Stomach smooth muscle (tissue), 2 donors: Measurements from ENCODE around the gene NAALADL2.

ENCODE experiments used
- H3K27ac ChIP-seq: one replicate; pipeline ENCODE4 v1.7.0; 2013; ENCODE audit warnings: mild to moderate bottlenecking, low read length, inconsistent platforms
- H3K27me3 ChIP-seq, 2 donors: one replicate each; pipeline ENCODE4 v1.7.0; 2013; ENCODE audit warnings: low read length in 2 of 2; ENCODE audit not compliant: insufficient read depth in 2 of 2, control insufficient read depth in 1 of 2
- H3K36me3 ChIP-seq, 2 donors: one replicate each; pipeline ENCODE4 v1.7.0; 2013; ENCODE audit warnings: low read length in 2 of 2; ENCODE audit not compliant: control insufficient read depth in 2 of 2, insufficient read depth in 2 of 2
- H3K4me1 ChIP-seq: one replicate; pipeline ENCODE4 v1.7.0; 2013; ENCODE audit warnings: low read length; ENCODE audit not compliant: control insufficient read depth, insufficient read depth
- H3K4me3 ChIP-seq, 2 donors: one replicate each; pipeline ENCODE4 v1.7.0; 2013; ENCODE audit warnings: low read length in 2 of 2
- H3K9ac ChIP-seq, 2 donors: one replicate each; pipeline ENCODE4 v1.7.0; 2013; ENCODE audit warnings: low read length in 2 of 2, mild to moderate bottlenecking in 1 of 2
- H3K9me3 ChIP-seq, 2 donors: one replicate each; pipeline ENCODE4 v1.7.0; 2013; ENCODE audit warnings: low read length in 2 of 2; ENCODE audit not compliant: control insufficient read depth in 2 of 2
- donor health status: healthy.
- donor health status: Pancreatic carcinoma.

Gene NAALADL2

GRCh38 chr3:175620093-175620492, 761.0 kb downstream of the NAALADL2 start:
- H3K4me1 ChIP-seq: no peaks in the 10 kb centered on the region
- H3K9ac ChIP-seq: no peak overlapping the region
- no peaks in the 10 kb centered on the region for H3K36me3 ChIP-seq
- no peak overlapping the region for H3K4me3 ChIP-seq
- H3K9me3 ChIP-seq: no peaks in the 10 kb centered on the region
- H3K27me3 ChIP-seq: no peaks in the 10 kb centered on the region
- H3K27ac ChIP-seq: no peak overlapping the region

GRCh38 chr3:175620532-175620931, 761.4 kb downstream of the NAALADL2 start:
- Histone ChIP-seq H3K36me3 (no peaks in the 10 kb centered on the region), H3K27me3 (no peaks in the 10 kb centered on the region)

GRCh38 chr3:175640958-175641357, 781.8 kb downstream of the NAALADL2 start:
- no peak overlapping the region for H3K4me3 ChIP-seq

More at GRCh38 chr3:175620532-175620931, 761.4 kb downstream of the NAALADL2 start:
- Histone ChIP-seq H3K4me1 (no peaks in the 10 kb centered on the region), H3K9ac (no peak overlapping the region), H3K27ac (no peak overlapping the region), H3K9me3 (no peaks in the 10 kb centered on the region), H3K4me3 (no peak overlapping the region)

GRCh38 chr3:175646865-175647264, 787.7 kb downstream of the NAALADL2 start:
- no peaks in the 10 kb centered on the region for H3K36me3 ChIP-seq
- no peak overlapping the region for H3K9ac ChIP-seq
- no peaks in the 10 kb centered on the region for H3K4me1 ChIP-seq

More at GRCh38 chr3:175640958-175641357, 781.8 kb downstream of the NAALADL2 start:
- no peaks in the 10 kb centered on the region for H3K4me1 ChIP-seq
- no peak overlapping the region for H3K27ac ChIP-seq
- H3K9ac ChIP-seq: no peak overlapping the region
- H3K27me3 ChIP-seq: no peaks in the 10 kb centered on the region
- H3K9me3 ChIP-seq: no peaks in the 10 kb centered on the region
- no peaks in the 10 kb centered on the region for H3K36me3 ChIP-seq

GRCh38 chr3:175648899-175649298, 789.8 kb downstream of the NAALADL2 start:
- H3K4me3 ChIP-seq: no peak overlapping the region
- no peaks in the 10 kb centered on the region for H3K27me3 ChIP-seq
- H3K36me3 ChIP-seq: no peaks in the 10 kb centered on the region
- no peak overlapping the region for H3K27ac ChIP-seq
- H3K9ac ChIP-seq: no peak overlapping the region
- H3K4me1 ChIP-seq: no peaks in the 10 kb centered on the region
- no peaks in the 10 kb centered on the region for H3K9me3 ChIP-seq

More at GRCh38 chr3:175646865-175647264, 787.7 kb downstream of the NAALADL2 start:
- Histone ChIP-seq H3K4me3 (no peak overlapping the region), H3K27me3 (no peaks in the 10 kb centered on the region), H3K9me3 (no peaks in the 10 kb centered on the region), H3K27ac (no peak overlapping the region)

GRCh38 chr3:175651716-175652115, 792.6 kb downstream of the NAALADL2 start:
- Histone ChIP-seq H3K4me3 (no peak overlapping the region), H3K9ac (no peak overlapping the region), H3K9me3 (no peaks in the 10 kb centered on the region), H3K27me3 (no peaks in the 10 kb centered on the region), H3K4me1 (no peaks in the 10 kb centered on the region), H3K36me3 (no peaks in the 10 kb centered on the region), H3K27ac (no peak overlapping the region)

- Histone ChIP-seq H3K4me1 (no peaks in the 10 kb centered on the region), H3K36me3 (no peaks in the 10 kb centered on the region), H3K27me3 (no peaks in the 10 kb centered on the region), H3K9ac (no peak overlapping the region), H3K27ac (no peak overlapping the region), H3K4me3 (no peak overlapping the region), H3K9me3 (no peaks in the 10 kb centered on the region)
These were observed 796.2 kb downstream of the NAALADL2 start for GRCh38 chr3:175655351-175655750.

- Histone ChIP-seq H3K9ac (no peak overlapping the region), H3K27me3 (no peaks in the 10 kb centered on the region), H3K9me3 (no peaks in the 10 kb centered on the region), H3K36me3 (no peaks in the 10 kb centered on the region), H3K4me1 (no peaks in the 10 kb centered on the region), H3K4me3 (no peak overlapping the region), H3K27ac (no peak overlapping the region)
These were observed 797.3 kb downstream of the NAALADL2 start for GRCh38 chr3:175656461-175656860.

- Histone ChIP-seq H3K9ac (no peak overlapping the region), H3K4me1 (no peaks in the 10 kb centered on the region), H3K4me3 (no peak overlapping the region)
These were observed 800.7 kb downstream of the NAALADL2 start for GRCh38 chr3:175659670-175660350.

GRCh38 chr3:175662815-175663214, 803.7 kb downstream of the NAALADL2 start:
- no peaks in the 10 kb centered on the region for H3K9me3 ChIP-seq
- no peaks in the 10 kb centered on the region for H3K4me1 ChIP-seq
- H3K27me3 ChIP-seq: no peaks in the 10 kb centered on the region
- H3K36me3 ChIP-seq: no peaks in the 10 kb centered on the region
- no peak overlapping the region for H3K27ac ChIP-seq
- H3K9ac ChIP-seq: no peak overlapping the region
- H3K4me3 ChIP-seq: no peak overlapping the region

More at GRCh38 chr3:175659670-175660350, 800.7 kb downstream of the NAALADL2 start:
- no peaks in the 10 kb centered on the region for H3K27me3 ChIP-seq
- H3K27ac ChIP-seq: no peak overlapping the region
- no peaks in the 10 kb centered on the region for H3K9me3 ChIP-seq
- no peaks in the 10 kb centered on the region for H3K36me3 ChIP-seq

GRCh38 chr3:175664911-175665310, 805.8 kb downstream of the NAALADL2 start:
- H3K4me3 ChIP-seq: no peak overlapping the region
- H3K9ac ChIP-seq: no peak overlapping the region
- H3K36me3 ChIP-seq: no peaks in the 10 kb centered on the region
- H3K27me3 ChIP-seq: no peaks in the 10 kb centered on the region
- H3K9me3 ChIP-seq: no peaks in the 10 kb centered on the region
- no peak overlapping the region for H3K27ac ChIP-seq
- H3K4me1 ChIP-seq: no peaks in the 10 kb centered on the region
